Suprapubic skin (tissue), 4 donors: ENCODE measurements around the gene CCNL1. TPM values are rescaled to one million over a fixed set of nuclear protein-coding genes. Genes with fewer than 3 reads are reported as not detected.

Experiments
- DNase-seq, 2 donors: peaks; one replicate each; pipeline ENCODE4 v3.0.0-alpha.2; 2019; ENCODE audit warnings: low spot score in 2 of 2
- H3K27ac ChIP-seq: fragments of 200-600 bp; sonication (generic); one replicate; pipeline ENCODE4 v1.5.1; 2019
- H3K27me3 ChIP-seq: fragments of 200-600 bp; sonication (generic); one replicate; pipeline ENCODE4 v1.5.1; 2019
- H3K36me3 ChIP-seq: fragments of 200-600 bp; sonication (generic); one replicate; pipeline ENCODE4 v1.5.1; 2019
- H3K4me1 ChIP-seq: fragments of 200-600 bp; sonication (generic); one replicate; pipeline ENCODE4 v1.5.1; 2019
- H3K4me3 ChIP-seq: fragments of 200-600 bp; sonication (generic); one replicate; pipeline ENCODE4 v1.5.1; 2019; ENCODE audit warnings: mild to moderate bottlenecking
- H3K9me3 ChIP-seq: fragments of 200-600 bp; sonication (generic); one replicate; pipeline ENCODE4 v1.5.1; 2019
- EP300 ChIP-seq: sonication (generic); formaldehyde crosslinking; IDR thresholded peaks from one replicate; pipeline ENCODE4 v1.6.1; 2017; ENCODE audit warnings: antibody characterized with exemption
- POLR2A ChIP-seq, 2 donors: fragments of 450-650 bp; IDR thresholded peaks; one replicate each; pipeline ENCODE4 v1.6.1; 2017; ENCODE audit warnings: antibody characterized with exemption in 2 of 2, mild to moderate bottlenecking in 2 of 2, moderate library complexity in 2 of 2
- POLR2AphosphoS5 ChIP-seq, 3 donors: sonication (generic); formaldehyde crosslinking; IDR thresholded peaks; one replicate each; pipeline ENCODE4 v1.6.1; 2017; ENCODE audit warnings: antibody characterized with exemption in 3 of 3
- WGBS: methylation state at CpG from one replicate; pipeline ENCODE4 v1.1.5; 2018; 5-methylcytosine and 5-hydroxymethylcytosine counted together
- total RNA-seq, 4 donors: library from RNA; depleted of rRNA; stranded (reverse); fragments of >200 nt; gene quantifications; one replicate each; pipeline ENCODE4 v1.1.0, GENCODE V29; 2016
- TF ChIP-seq, protein P1 (sequence below), 2 donors: fragments of 200-600 bp in 1 of 2; fragments of 450-650 bp in 1 of 2; sonication (generic) in 1 of 2; IDR thresholded peaks; one replicate each; pipeline ENCODE4 v1.5.1; 2016 to 2019; ENCODE audit warnings: antibody characterized with exemption in 2 of 2, mild to moderate bottlenecking in 1 of 2, moderate library complexity in 1 of 2

Gene CCNL1
- total RNA-seq, 4 donors from 2014 or later = 203 to 665 (median 246) TPM

DNA sequence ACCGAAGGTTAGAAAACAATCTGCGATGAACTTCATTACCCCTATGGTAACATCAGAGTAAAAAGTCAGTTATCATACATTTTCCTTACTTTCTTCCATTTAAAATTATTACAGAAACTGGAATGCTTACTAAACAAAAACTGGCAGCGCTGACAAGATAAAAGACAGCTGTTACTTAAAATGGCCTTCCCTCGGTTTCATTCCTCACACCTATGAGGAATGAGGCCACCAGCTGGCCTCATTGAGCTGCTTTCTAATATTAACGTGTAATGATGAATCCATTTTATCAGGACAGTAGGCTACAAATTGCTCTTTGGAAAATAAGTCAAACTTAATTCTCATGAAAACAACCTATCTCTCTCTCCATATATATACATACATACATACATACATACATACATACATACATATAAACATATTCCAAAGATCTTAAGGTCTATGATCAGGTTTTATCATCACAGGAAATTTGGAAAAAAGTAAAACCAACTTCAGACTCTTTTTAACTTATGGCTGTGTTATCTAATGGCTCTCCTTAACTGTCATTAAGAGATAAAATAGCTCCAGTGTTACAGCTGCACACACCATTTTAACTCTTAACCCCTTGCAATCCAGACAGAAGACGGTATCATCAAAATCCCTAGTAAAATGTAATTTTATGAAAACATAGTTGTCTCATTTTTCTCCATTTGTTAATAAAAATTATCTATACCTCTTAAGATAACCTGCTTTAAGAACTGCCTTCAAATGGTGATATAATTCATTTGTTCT, 5.2 kb downstream of the CCNL1 start:
- H3K4me1 ChIP-seq = peaks cover 49% of the 10 kb centered on the region
- H3K4me3 ChIP-seq = peak overlapping the region; percentile 22
- TF ChIP-seq EP300 = no peak
- TF ChIP-seq POLR2AphosphoS5 (IDR thresholded peaks at IDR 0.05) = no peak
- TF ChIP-seq POLR2A (IDR thresholded peaks at IDR 0.05) = no peak
- TF ChIP-seq, protein P1, sequence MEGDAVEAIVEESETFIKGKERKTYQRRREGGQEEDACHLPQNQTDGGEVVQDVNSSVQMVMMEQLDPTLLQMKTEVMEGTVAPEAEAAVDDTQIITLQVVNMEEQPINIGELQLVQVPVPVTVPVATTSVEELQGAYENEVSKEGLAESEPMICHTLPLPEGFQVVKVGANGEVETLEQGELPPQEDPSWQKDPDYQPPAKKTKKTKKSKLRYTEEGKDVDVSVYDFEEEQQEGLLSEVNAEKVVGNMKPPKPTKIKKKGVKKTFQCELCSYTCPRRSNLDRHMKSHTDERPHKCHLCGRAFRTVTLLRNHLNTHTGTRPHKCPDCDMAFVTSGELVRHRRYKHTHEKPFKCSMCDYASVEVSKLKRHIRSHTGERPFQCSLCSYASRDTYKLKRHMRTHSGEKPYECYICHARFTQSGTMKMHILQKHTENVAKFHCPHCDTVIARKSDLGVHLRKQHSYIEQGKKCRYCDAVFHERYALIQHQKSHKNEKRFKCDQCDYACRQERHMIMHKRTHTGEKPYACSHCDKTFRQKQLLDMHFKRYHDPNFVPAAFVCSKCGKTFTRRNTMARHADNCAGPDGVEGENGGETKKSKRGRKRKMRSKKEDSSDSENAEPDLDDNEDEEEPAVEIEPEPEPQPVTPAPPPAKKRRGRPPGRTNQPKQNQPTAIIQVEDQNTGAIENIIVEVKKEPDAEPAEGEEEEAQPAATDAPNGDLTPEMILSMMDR (IDR thresholded peaks at IDR 0.05) = no peak
- H3K9me3 ChIP-seq = no peaks in the 10 kb centered on the region
- DNase-seq = no peak
- H3K36me3 ChIP-seq = peaks cover 72% of the 10 kb centered on the region
- no peak overlapping the region for H3K27ac ChIP-seq
- WGBS = 46% methylated on average over 6 of the region's 6 CpGs
- no peaks in the 10 kb centered on the region for H3K27me3 ChIP-seq

DNA sequence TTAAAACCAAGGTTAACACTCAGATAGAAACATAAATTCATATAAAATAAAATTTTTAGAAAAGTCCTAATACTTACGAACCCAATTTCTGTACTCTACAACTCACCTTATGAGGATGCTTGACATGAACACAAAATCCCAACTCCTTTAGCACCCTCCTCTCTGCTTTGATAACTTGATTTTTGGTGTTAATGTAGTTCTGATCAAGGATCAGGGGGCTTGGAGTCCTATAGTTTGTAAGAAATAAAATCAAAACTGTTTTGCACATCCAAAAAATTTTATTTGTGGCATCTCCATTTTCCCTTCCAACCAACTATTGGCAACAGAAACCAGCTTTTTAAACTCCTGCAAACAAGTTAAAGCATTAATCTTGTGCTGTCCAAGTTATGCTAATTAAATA, 7.0 kb downstream of the CCNL1 start:
- WGBS = 85% methylated on average over 1 of the region's 1 CpG
- Histone ChIP-seq H3K4me3 (no peak overlapping the region), H3K4me1 (peaks cover 38% of the 10 kb centered on the region), H3K27me3 (no peaks in the 10 kb centered on the region), H3K9me3 (no peaks in the 10 kb centered on the region), H3K36me3 (peaks cover 88% of the 10 kb centered on the region), H3K27ac (no peak overlapping the region)
- DNase-seq = no peak
- TF ChIP-seq, protein P1 (IDR thresholded peaks at IDR 0.05) = no peak
- no peak for TF ChIP-seq POLR2AphosphoS5 (IDR thresholded peaks at IDR 0.05)
- TF ChIP-seq POLR2A (IDR thresholded peaks at IDR 0.05) = no peak
- TF ChIP-seq EP300 = no peak

- no peak overlapping the region for H3K27ac ChIP-seq
- no peaks in the 10 kb centered on the region for H3K9me3 ChIP-seq
- H3K4me1 ChIP-seq = peaks cover 33% of the 10 kb centered on the region
- DNase-seq = no peak
- H3K36me3 ChIP-seq = peaks cover 88% of the 10 kb centered on the region
- no peaks in the 10 kb centered on the region for H3K27me3 ChIP-seq
- TF ChIP-seq, protein P1 (IDR thresholded peaks at IDR 0.05) = no peak
- no peak overlapping the region for H3K4me3 ChIP-seq
- WGBS = 91% methylated on average over 2 of the region's 2 CpGs
These were observed 7.5 kb downstream of the CCNL1 start for GRCh38 chr3:157152438-157152837.

DNA sequence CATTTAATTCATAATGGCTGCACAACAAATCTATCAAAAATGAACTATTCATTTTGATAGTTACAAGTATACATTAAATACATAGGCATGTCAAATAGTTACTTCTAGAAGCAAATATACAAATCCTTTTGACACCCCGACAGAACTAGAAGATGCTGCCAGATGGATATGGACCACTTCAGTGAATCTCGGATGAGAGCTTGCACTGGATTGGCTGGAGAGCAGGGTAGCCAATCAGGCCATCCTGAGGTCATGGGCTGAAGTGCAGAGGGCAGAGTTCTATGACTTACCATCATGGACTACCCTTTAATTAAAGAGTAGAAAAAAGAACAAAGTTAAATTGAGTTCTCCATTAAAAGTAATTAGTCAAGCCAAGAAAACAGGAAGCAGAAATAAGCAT, 8.3 kb downstream of the CCNL1 start:
- no peak for TF ChIP-seq POLR2A (IDR thresholded peaks at IDR 0.05)
- TF ChIP-seq POLR2AphosphoS5 (IDR thresholded peaks at IDR 0.05) = no peak
- TF ChIP-seq EP300 = no peak
- TF ChIP-seq, protein P1 (IDR thresholded peaks at IDR 0.05) = no peak
- Histone ChIP-seq H3K27ac (no peak overlapping the region), H3K27me3 (no peaks in the 10 kb centered on the region), H3K4me1 (peaks cover 25% of the 10 kb centered on the region), H3K9me3 (no peaks in the 10 kb centered on the region), H3K4me3 (no peak overlapping the region), H3K36me3 (peaks cover 89% of the 10 kb centered on the region)
- WGBS = 83% methylated on average over 2 of the region's 2 CpGs
- DNase-seq = no peak

DNA sequence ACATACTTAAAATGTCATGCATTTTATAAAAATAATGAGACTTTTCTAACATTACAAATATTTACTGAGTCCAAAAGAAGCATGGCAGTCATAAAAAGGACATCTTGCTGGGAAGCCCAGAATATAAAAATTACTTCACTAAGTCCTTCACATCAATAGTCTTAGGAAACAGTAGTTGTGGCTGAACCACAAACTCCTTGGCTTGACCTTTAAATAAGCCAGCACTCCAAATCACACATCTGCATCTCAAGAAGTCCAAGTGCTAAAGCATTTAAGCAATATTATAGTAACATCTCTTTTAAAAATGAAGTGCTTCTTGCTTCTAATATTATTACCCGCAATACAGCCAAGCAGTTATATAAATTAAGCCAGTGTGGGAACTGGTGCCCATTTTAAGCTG, 8.8 kb downstream of the CCNL1 start:
- TF ChIP-seq, protein P1 (IDR thresholded peaks at IDR 0.05) = no peak
- TF ChIP-seq EP300 (no peak), POLR2A (IDR thresholded peaks at IDR 0.05) (no peak), POLR2AphosphoS5 (IDR thresholded peaks at IDR 0.05) (no peak)
- Histone ChIP-seq H3K4me3 (no peak overlapping the region), H3K36me3 (peaks cover 89% of the 10 kb centered on the region), H3K27me3 (no peaks in the 10 kb centered on the region), H3K27ac (no peak overlapping the region), H3K4me1 (peaks cover 20% of the 10 kb centered on the region), H3K9me3 (no peaks in the 10 kb centered on the region)
- DNase-seq = no peak
- 100% methylated on average over 1 of the region's 1 CpG for WGBS
